HUES6 (cell line): ENCODE data around the gene ZNF41.
A peak's percentile ranks its signal among the peaks of the same experiment; 100 is the strongest.
"Not testable (repeated sequence)": the region's sequence is repeated elsewhere in the genome, so short reads cannot be mapped to it uniquely, and the experiment has no call there.

Source experiments
- H3K27ac ChIP-seq: 2 replicates; pipeline ENCODE4 v1.7.0; 2013; ENCODE audit warnings: low read depth, mild to moderate bottlenecking, low read length, inconsistent platforms
- H3K27me3 ChIP-seq: 2 replicates; pipeline ENCODE4 v1.6.1; 2013; ENCODE audit warnings: low read length; ENCODE audit not compliant: control insufficient read depth, insufficient read depth
- H3K36me3 ChIP-seq: 2 replicates; pipeline ENCODE4 v1.6.1; 2013; ENCODE audit warnings: low read length; ENCODE audit not compliant: control insufficient read depth, insufficient read depth
- H3K4me1 ChIP-seq: 2 replicates; pipeline ENCODE4 v1.6.1; 2013; ENCODE audit warnings: low read length; ENCODE audit not compliant: control insufficient read depth, insufficient read depth
- H3K4me3 ChIP-seq: 2 replicates; pipeline ENCODE4 v1.5.1; 2013; ENCODE audit warnings: low read depth, low read length
- H3K9ac ChIP-seq: one replicate; pipeline ENCODE4 v1.6.1; 2013; ENCODE audit warnings: mild to moderate bottlenecking, low read length
- H3K9me3 ChIP-seq: 2 replicates; pipeline ENCODE4 v1.6.1; 2013; ENCODE audit warnings: low read depth, low read length; ENCODE audit not compliant: control insufficient read depth, insufficient read depth

Gene ZNF41

GRCh38 chrX:47507153-47507867 lies 24.3 kb upstream of the ZNF41 start:
- H3K9me3 ChIP-seq, result peaks cover 5% of the 10 kb centered on the region; the same call in 1 of the 2 replicates
- H3K27me3 ChIP-seq, result no peaks in the 10 kb centered on the region
- H3K9ac ChIP-seq, result no peak overlapping the region
- no peaks in the 10 kb centered on the region for H3K36me3 ChIP-seq
- H3K27ac ChIP-seq, result no peak overlapping the region
- H3K4me3 ChIP-seq, result no peak overlapping the region
- H3K4me1 ChIP-seq, result peaks cover 4% of the 10 kb centered on the region; the same call in 1 of the 2 replicates

DNA sequence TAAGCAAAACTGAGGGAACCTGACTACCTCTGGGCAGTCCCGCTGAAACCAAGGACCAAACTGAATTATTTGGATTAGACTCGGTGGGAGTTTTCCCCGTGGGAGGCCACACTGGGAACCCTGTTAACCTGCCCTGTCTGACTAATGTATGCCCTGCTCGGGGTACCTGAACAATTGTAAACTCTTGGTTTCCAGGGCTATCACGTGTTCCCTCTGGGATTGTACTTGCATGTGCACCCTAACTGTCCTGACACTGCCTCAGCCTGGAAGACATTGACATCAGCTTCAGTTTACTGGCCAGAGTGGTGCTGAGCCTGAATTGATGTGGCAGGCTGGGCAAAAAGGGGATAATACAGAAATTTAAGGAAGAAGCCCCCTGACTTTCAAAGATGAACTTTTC lies 20.1 kb upstream of the ZNF41 start:
- Histone ChIP-seq H3K27me3 (no peaks in the 10 kb centered on the region), H3K27ac (no peak overlapping the region)

DNA sequence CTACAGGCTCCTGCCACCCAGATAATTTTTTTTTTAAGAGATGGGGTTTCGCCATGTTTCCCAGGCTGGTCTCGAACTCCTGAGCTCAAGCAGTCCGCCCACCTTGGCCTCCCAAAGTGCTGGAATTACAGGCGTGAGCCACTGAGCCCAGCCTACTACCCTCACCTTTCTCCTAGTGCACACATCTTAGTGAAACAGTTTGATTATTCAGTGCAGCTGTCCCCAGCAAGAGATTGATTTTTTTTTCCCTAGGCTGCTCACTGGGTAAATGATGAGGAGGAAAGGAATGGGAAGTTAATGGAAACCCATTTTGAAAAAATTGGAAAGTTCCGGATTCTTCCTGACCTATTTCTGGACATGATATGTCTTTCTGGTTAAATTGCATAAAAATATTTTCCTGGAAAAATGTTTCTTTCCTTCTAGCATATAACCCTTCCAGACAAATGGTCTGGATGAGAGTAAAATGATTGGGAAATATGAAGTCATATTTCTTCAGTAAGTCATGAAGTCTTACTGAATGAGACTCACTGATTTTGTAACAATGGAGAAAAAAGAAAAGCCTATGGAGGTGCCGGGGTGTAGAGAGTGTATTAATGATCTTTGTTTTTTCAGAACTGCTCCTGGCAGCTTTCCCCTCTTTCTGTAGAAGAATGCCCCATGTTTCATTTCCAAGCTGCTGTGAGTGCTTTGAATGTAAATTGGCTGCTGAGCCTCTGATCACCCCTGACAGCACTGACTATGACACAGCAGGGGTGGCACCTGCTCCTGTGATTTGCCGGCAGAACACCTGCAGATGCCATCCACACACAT lies 19.5 kb upstream of the ZNF41 start:
- H3K4me3 ChIP-seq, result no peak overlapping the region
- H3K4me1 ChIP-seq, result peaks cover 29% of the 10 kb centered on the region
- peaks cover 4% of the 10 kb centered on the region; the same call in 1 of the 2 replicates for H3K9me3 ChIP-seq
- no peaks in the 10 kb centered on the region for H3K27me3 ChIP-seq
- no peak overlapping the region for H3K27ac ChIP-seq
- no peak overlapping the region for H3K9ac ChIP-seq
- no peaks in the 10 kb centered on the region for H3K36me3 ChIP-seq

More for the DNA sequence above, 20.1 kb upstream of the ZNF41 start:
- Histone ChIP-seq H3K9me3 (peaks cover 4% of the 10 kb centered on the region; the same call in 1 of the 2 replicates), H3K36me3 (no peaks in the 10 kb centered on the region), H3K9ac (no peak overlapping the region), H3K4me3 (no peak overlapping the region), H3K4me1 (peaks cover 29% of the 10 kb centered on the region)

DNA sequence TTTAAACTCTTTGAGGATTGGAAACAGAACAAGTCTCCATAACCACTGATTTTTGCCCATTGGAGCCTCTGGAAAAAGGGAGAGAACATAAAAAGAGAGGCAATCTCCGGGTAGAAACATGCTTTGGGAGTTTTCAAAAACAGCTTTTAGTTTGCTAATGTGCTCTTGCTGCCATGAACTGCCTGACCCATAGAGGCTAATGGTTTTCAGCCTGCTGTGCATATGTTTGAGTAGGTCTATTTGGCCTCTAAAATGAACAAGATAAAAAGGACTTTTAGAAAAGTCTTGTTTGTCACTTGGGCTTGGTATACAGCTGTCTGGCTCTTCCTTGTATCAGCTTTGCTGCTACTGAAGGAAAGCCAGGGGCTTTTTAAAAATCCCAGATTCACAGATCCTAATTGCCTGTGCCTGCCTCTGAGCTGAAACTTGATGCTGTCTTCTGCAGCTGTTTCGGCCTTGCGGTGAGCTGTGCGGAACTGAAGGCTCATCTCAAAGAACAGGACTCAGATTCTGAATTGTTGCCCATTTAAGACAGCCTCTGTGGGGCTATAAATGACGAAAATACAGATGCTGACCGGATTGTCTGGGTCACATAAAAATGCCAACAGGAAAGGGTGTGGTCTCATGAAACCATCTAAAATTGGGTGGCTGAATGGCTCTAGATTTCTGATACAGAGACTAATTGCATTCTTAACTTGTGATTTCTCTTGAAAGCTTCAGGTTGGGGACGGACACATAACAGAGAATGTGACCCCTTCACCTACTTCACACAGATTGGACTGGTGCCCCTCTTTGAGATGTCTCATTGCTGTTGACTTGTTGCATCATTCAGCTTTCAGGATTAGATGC lies 18.4 kb upstream of the ZNF41 start:
- Histone ChIP-seq H3K36me3 (no peaks in the 10 kb centered on the region), H3K9ac (no peak overlapping the region), H3K4me1 (peaks cover 29% of the 10 kb centered on the region), H3K27me3 (no peaks in the 10 kb centered on the region), H3K27ac (0 out of 2 replicates have a peak overlapping the region, but pooled peaks have one; percentile 29), H3K4me3 (no peak overlapping the region), H3K9me3 (peaks cover 4% of the 10 kb centered on the region; the same call in 1 of the 2 replicates)

DNA sequence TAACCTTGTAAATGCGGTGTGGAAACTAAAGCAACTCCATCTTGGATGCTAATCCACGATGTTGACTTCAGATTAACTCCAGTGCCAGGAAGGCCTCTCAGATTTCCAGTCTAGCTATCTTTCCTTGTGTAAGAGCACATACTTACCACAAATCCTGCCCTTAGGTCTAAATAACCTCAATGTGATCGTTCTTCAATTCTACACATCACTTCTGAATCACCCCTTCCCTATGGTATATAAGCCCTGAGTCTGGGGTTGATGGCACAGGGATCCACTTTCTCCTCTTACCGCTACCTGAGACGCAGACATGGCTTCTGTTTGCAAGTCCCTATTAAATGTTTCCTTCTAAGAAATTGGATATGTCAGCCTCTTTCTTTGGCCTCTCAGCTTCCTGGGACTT lies 17.5 kb upstream of the ZNF41 start:
- Histone ChIP-seq H3K4me3 (no peak overlapping the region), H3K27me3 (no peaks in the 10 kb centered on the region), H3K4me1 (peaks cover 29% of the 10 kb centered on the region), H3K36me3 (no peaks in the 10 kb centered on the region), H3K9me3 (peaks cover 6% of the 10 kb centered on the region; the same call in 1 of the 2 replicates), H3K9ac (no peak overlapping the region), H3K27ac (no peak overlapping the region)

GRCh38 chrX:47499293-47499692 lies 16.3 kb upstream of the ZNF41 start:
- Histone ChIP-seq H3K36me3 (no peaks in the 10 kb centered on the region), H3K4me1 (peaks cover 29% of the 10 kb centered on the region), H3K9ac (no peak overlapping the region), H3K9me3 (peaks cover 17% of the 10 kb centered on the region), H3K27ac (no peak overlapping the region), H3K4me3 (no peak overlapping the region), H3K27me3 (no peaks in the 10 kb centered on the region)

GRCh38 chrX:47498411-47498810 lies 15.4 kb upstream of the ZNF41 start:
- Histone ChIP-seq H3K9me3 (peaks cover 20% of the 10 kb centered on the region), H3K27ac (no peak overlapping the region), H3K27me3 (no peaks in the 10 kb centered on the region), H3K9ac (no peak overlapping the region), H3K4me1 (peaks cover 29% of the 10 kb centered on the region), H3K4me3 (no peak overlapping the region), H3K36me3 (no peaks in the 10 kb centered on the region)

GRCh38 chrX:47497271-47497888 lies 14.4 kb upstream of the ZNF41 start:
- H3K9me3 ChIP-seq, result peaks cover 23% of the 10 kb centered on the region

GRCh38 chrX:47492133-47492532 lies 9.1 kb upstream of the ZNF41 start:
- peaks cover 31% of the 10 kb centered on the region for H3K9me3 ChIP-seq
- not testable (repeated sequence) for H3K4me3 ChIP-seq, H3K4me1 ChIP-seq, H3K27me3 ChIP-seq, H3K36me3 ChIP-seq, H3K9ac ChIP-seq, H3K27ac ChIP-seq

More at GRCh38 chrX:47497271-47497888, 14.4 kb upstream of the ZNF41 start:
- Histone ChIP-seq H3K36me3 (no peaks in the 10 kb centered on the region), H3K27ac (no peak overlapping the region), H3K4me1 (peaks cover 25% of the 10 kb centered on the region), H3K4me3 (no peak overlapping the region), H3K27me3 (no peaks in the 10 kb centered on the region), H3K9ac (no peak overlapping the region)

GRCh38 chrX:47489507-47490275 lies 6.7 kb upstream of the ZNF41 start:
- H3K4me1 ChIP-seq, result peaks cover 4% of the 10 kb centered on the region; the same call in 1 of the 2 replicates
- no peak overlapping the region for H3K4me3 ChIP-seq
- H3K27ac ChIP-seq, result no peak overlapping the region
- no peaks in the 10 kb centered on the region for H3K27me3 ChIP-seq
- no peaks in the 10 kb centered on the region for H3K36me3 ChIP-seq
- no peak overlapping the region for H3K9ac ChIP-seq
- peaks cover 21% of the 10 kb centered on the region for H3K9me3 ChIP-seq
